NK-92 treated with Interleukin-12 subunit alpha and Interleukin-12 subunit beta, amount 100 ng/mL, for 24 hours (cell line): ENCODE results near the gene KRT36.

Experiments
- DNase-seq: peaks from one replicate; lab custom pipeline; 2025; lab: John Stamatoyannopoulos, UW

KRT36 gene

DNA sequence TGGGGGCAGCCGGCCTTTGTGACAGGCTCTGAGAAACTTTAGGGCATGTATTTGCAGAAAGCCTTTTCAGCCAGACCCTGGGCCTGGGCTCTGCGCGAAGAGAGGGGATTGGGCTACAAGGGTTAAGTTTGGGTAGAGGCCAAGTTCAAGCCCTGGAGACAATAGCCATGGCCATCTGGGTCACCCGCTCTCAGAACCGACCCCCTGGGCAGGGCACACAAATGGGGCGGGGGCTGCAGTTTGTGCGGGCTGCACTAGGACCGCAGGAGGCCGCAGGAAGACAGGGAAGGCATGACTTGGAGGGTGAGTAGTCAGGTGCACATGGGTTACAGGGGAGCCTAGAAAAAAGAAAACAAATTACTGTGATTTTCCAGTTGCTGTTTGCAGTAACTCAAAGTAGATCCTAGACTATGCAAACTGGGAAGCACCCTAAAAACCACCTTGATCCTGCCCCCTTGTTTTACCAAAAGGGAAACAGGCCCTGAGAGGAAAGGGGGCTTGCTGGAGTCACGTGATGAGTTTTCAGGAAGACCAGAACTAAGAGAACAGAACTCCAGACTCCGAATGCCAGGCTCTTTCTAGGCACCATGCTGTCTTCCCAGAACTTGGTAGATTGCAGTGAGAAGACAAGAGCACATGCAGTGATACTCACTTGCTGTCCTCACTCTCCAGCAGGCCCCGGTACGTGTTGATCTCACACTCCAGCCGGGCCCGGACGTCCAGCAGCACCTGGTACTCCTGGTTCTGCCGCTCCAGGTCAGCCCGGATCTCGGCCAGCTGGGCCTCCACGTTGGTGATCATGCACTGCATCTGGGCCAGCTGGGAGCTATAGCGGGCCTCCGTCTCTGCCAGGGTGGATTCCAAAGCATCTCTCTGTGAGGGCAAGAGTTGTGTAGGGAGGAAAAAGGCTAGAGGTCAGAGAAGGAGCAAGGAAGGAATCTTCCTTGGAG is 12.6 kb downstream of the KRT36 start:
- DNase-seq = no peak

DNA sequence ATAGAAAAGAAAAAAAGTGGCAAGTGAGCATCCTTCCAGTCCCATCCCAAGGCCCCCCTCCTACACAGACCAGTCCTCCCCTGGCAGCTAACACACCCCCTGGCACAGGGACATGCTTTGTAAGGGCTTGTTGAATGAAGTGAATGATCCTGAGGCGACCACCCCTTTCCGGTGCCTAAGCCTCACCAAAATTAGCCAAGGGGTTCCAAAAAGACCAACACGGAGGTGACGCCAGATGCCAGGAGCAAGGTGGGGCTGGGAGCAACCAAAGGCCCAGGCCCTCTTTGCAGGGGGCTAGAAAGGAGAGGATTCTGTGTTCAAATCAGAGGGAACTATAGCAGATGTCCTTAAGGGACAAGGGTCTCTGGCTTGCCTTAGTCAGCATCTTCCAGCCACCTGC is 14.3 kb downstream of the KRT36 start:
- no peak for DNase-seq

DNA sequence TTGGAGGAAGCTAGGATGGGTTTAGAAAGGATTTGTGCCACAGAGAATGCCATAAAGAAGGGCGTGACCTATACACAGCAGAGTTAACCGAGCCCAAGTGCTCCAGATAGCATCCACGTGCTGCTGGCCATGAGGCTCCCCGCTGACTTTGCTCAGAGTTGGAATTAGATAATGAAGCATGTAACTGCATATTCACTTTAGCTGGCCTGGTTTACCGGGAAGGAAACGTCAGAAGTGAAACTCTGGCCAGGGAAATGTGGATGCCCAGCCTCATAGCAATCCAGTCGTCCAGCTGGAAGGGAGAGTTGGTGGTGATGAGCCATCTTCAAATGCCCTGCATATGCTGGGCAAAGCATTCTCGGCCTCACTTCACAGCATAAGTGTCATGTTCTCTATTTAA is 14.8 kb downstream of the KRT36 start:
- DNase-seq = no peak

DNA sequence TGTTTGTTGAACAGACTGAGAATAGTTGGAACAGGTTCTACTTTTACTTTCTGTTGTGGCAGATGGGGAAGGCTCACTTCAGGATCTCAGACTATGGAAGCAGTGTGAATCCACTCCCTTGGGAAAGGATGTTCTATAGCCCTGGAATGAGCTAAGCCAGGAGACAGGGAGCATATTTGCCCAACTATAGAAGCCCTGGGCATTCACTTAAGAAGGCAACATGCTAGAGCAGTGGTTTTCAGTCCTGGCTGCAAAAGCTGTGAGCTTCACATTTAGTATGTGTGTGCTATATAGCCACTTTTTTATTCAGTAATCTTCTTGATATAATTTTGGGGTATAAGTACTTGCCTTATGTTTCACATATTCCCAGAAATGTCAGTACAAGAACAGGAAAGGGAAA is 21.4 kb downstream of the KRT36 start:
- DNase-seq = no peak

DNA sequence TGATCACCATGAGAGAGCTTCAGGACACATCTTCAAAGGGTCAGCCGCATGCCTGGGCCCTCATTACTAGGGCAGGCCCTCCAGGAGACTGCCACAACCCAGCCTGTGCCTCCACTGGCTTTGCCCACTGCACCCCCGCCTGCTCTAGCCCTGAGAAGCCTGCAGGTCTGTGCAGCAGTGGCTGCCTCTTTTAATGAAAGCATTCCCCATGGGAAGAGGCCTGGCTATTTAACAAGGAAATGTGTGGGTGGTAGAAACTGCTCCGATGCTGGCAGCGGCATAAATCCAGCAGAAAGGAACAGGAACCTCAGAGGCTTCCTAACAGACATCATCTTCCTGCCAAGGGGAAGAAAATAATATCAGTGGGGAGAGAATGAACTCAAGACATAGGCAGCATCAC is 22.1 kb downstream of the KRT36 start:
- DNase-seq = no peak

DNA sequence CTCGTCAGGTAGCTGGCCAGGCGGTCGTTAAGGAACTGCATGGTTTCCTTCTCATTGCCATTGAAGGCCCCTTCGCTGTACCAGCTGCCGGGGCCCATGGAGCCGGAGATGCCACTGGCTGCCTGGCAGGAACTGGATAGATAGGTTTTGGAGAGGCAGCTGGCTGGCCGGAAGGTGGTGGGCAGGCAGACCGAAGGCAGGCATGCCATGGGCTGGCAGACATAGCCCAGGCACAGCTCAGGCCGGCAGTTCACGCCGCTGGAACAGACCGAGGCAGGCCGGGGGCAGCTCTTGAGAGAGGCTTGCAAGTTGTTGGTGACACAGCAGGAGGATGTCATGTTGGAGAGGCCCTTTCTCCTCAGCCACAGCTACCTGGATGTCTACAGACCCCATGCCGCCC is 22.7 kb downstream of the KRT36 start, which contains the start of gene KRT32:
Gene KRT32, minus strand, starts transcription at position 399 of the 400 bp plus-strand sequence. Its CDS starts 61 bp downstream, at position 338.
- no peak for DNase-seq

DNA sequence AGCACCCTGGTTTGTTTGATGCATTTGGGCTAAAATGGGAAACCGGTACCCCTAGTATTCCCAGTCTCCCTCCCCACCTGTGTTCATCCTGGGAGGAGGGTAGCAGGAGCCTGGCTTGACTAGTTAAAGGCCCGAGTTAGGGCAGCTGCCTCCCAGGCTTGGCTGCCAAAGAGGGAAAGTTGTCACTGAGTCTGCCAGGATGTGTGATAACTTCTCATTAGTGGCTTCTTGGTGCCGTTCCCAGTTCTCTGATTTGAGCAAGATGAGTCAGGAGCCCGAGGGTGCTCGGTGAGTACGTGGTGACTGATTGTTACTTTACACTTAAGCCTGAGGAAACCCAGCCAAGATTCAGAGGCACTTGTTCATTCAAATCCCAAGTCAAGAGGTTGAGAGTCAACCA is 25.0 kb downstream of the KRT36 start:
- DNase-seq = no peak

DNA sequence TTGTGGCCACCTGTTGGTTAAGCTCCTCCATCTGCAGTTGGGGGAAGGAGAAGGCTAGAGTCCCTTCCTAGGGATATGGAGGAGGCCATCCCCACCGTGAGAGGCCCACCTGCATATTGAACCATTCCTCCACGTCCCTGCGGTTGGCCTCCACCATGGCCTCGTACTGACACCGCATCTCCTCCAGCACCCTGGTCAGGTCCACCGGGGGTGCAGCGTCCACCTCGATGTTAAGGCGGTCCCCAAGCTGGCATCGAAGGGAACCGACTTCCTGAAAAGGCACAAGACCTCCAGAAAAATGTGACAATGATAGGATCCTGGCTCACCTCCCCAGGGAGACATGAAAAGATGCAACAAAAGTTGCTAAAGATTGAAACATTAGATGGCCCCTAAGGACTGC is 25.5 kb downstream of the KRT36 start:
- DNase-seq = no peak

DNA sequence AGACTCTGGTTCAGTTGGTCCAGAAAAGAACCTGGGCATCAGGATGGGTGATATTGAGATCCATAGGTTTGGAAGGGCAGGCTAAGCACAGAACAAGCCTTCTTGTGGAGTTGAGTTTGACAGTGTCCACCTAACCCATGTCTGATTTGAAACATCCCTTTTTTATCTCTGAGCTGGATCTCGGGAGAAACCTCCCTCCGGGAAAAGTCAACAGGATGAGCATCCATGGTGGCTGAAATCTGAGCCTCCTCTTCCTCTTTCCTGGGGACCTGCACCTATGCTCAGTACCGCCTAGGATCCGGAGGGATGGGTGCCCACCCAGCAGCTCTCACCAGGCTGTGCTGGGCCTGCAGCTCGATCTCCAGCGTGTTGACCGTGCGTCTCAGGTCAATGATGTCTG is 26.0 kb downstream of the KRT36 start:
- no peak for DNase-seq

DNA sequence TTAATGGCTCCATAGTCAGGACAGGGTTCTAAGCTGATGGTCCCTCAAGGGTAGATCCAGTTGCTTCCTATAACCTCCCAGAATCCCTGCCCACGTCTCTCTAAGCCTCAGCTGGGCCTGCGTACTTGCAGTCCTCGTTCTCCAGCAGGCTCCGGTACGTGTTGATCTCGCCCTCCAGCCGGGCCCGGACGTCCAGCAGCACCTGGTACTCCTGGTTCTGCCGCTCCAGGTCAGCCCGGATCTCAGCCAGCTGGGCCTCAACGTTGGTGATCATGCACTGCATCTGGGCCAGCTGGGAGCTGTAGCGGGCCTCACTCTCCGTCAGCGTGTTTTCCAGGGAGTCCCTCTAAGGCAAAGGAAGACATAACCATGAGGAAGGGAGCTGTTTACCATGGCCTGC is 27.0 kb downstream of the KRT36 start:
- DNase-seq = no peak

DNA sequence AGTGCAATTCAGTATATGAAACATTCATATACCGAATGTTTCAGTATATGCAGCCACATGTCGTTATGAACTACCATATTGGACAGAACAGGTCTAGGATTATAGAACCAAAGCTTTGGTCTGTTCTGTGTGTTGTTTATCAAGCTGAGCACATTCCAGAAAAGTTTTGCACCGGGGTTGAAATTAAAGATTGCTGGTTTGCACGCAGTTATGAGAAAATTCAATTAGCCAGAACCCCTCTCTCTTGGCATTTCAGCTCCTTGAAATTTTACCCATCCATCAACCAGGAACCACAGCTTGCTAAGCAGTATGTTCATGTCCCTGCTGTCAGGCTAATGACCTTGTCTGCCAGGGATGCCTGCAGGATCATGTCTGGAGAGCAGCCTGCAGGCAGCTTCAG is 32.0 kb downstream of the KRT36 start:
- no peak for DNase-seq

DNA sequence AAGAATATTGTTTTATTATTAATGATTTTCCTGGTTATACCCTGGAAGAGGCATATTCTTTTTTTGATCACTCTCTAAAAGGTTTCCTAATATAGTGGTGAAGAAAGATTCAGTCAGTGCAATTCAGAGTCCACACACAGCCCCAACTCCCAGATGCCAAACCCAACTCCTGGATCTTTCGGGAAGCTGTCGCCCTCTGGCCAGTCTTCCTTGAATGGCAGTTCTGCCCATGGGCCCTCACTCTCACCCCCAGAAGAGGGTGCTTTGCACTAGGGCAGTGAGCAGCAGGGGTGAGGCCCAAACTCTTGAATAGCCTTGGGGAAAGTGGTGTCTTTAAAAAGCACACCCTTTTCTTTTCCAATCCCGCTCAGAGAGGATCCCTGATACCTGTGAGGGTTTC is 33.5 kb downstream of the KRT36 start:
- DNase-seq = no peak

DNA sequence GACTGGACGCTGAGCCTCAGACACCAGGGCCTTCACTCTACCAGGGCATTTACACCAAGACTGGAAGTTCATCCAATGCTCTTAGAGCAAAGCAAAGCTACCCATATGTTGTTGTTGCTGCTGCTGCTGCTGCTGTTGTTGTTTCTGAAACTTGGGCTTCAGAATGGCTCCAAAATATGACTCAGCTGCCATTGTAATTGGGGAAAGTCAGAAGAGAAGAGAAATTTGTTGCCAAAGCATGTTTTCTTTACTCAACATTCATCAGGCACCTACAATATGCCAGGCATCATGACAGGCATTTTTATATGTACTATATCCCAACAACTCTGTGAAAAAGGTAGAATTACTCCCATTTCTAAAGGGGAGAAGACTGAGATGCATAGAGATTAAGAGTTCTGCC is 34.5 kb downstream of the KRT36 start:
- DNase-seq = no peak

DNA sequence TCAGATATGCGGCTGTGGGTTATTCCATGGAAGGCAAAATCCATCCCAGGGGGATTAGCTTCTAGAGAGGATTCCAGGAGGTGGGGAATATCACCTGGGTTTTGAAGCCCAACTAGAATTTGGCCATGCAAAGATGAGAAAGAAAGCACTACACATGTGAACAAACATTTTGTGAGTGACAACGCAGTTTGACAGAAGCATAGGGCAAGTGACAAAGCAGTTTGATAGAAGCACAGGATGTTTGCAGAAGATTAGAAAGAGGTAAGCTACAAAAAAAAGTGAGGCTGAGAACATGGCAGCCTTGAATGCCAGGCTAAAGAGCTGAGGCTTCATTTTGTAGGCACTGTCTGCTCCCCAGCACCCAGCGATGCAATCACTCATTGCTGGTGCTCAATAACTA is 36.6 kb downstream of the KRT36 start:
- DNase-seq = no peak

DNA sequence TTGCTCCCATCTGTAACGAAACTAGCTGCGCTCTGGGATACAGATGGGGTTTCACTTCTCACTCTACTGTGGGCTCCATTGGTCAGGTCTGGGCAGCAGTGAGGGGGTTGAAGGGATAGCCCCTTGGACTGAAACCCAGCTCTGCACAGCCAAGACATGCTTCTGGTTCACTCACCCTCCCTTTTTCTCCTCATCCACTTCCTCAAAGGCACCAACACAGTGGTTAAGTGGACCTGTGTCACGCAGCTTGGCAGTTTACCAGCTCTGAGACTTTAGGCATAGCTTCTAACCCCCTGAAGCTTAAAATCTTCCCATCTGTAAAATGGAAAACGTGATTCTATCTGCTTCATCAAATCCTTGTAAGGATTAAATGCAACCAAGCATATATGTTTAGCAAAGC is 37.4 kb downstream of the KRT36 start:
- no peak for DNase-seq

DNA sequence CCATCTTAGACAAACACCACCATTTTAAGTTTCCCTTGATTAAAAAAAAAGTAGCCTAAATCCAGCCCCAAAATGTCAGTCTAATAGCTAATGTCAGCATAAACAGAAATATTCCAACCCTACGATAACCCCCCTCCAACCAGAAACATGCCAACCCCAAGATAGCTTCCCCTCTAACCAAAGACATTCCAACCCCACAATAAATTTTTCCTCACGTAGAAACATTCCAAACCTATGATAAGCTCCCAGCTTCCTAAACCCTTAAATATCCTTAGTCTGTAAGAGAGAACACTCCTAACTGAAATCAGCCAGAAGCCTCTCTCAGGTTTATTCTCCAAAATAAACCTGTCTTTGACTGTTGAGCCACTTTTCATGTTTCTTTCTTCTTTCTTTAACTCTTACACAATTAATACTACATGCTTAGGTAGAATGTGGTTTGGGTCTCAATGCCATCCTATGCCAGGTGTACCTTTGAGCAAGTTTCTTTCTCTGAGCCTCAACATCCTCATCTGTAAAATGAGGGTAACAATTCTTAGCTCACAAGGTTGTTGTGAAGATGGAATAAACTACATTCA is 38.5 kb downstream of the KRT36 start:
- no peak for DNase-seq

DNA sequence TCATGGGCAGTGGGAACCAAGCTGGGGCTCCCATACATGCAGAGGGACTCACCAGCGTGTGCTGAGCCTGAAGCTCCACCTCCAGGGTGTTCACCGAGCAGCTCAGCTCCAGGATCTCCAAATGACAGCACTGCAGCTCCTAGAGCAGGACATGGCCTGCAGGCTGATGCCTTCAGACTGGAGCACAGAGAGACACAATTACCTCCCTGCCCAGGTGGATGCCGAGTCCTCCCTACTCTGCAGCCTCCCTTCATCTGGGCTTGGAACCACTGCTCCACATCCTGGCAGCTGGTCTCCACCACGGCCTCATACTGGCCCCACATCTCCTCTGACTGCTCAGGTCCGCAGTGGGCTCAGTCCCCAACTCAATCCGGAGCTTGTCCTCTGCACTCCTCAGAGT is 40.7 kb downstream of the KRT36 start:
- DNase-seq = no peak

DNA sequence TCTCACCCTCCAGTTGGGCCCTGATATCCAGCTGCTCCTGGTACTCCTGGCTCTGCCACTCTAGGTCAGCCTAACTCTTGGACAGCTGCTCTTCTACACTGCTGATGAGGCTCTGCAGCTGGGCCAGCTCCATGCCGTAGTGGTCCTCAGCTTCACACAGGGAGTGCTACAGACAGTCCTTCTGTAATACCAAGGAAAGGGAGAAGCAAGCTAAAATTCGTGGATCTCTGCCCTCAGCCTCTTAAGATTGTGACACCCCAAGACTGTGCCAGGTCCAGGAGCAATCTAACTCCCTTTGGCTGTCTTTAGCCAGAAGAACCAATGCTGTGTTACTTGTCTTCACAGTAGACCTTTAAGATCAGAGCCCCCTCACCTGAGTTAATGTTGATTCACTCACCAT is 41.2 kb downstream of the KRT36 start:
- DNase-seq = no peak

DNA sequence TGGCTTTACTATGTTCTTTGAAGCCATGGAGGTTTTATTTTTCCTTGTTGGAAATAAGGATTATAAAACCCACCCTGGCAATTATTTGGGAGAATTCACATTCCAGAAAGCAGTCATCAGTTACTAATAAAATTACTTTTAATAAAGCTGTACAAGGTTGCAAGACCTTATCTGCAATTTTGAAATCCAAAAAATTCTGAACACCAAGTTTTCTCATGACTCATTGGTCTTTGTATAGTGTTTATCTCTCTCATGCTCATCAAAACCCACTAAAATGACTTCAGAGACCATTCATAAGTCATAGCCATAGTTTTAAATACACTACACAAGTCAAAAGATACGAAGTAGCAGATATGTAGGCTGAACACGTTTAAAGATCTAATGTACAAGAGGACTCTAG is 42.9 kb downstream of the KRT36 start:
- DNase-seq = no peak

DNA sequence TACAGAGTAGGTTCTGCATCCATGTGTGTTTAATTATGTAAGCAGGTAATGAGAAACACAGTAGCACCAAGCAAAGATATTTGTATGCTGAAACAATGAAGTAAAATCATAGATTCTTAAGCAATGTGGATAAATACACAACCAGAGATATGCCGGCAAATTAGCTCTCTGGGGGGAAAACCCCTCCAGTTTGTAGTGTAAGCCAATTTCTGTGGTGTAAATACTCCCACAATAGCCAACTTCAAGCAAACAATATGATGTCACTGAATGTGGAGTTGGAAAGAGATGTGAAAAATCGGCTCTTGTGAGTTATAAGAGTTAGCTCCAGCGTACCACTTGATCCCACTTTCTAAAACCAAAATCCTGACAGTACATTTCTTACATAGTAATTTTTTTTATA is 45.1 kb downstream of the KRT36 start:
- no peak for DNase-seq

DNA sequence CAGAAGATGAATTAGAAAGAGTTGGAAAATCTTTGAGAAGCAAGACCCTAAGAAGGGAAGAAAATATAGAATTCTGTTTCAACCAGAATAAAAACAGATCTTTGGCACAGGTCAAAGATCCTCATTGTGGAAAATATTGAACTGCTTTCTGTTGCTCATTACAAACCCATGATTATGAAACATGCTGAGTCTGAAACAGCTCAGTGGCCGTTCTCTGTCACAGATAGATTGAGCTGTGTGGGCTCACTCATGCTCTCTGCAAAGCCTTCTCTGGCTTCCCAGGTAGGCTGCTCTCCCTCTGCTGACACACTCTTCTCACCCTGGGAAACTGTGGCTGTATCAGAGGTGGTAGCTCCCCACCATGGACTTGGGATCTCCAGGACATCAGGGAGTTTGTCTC is 45.5 kb downstream of the KRT36 start:
- no peak for DNase-seq

DNA sequence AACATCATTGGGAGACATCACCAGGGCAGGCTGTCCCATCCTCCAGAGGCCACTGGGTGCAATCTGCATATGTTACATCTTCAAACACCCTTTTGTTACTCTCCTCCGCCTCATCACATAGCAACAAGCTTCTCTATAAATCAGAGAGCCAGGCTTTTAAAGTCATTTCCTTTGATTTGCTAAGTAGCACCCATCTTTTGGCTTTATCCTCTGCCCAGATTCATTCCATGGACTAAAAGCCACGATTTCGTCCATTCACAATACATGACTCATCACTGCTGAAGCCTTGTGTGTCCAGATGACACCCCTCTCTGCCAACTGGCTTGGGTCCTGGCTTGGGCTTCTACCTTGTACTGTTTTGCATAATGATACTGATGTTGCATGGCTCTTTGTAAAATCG is 47.0 kb downstream of the KRT36 start:
- no peak for DNase-seq

DNA sequence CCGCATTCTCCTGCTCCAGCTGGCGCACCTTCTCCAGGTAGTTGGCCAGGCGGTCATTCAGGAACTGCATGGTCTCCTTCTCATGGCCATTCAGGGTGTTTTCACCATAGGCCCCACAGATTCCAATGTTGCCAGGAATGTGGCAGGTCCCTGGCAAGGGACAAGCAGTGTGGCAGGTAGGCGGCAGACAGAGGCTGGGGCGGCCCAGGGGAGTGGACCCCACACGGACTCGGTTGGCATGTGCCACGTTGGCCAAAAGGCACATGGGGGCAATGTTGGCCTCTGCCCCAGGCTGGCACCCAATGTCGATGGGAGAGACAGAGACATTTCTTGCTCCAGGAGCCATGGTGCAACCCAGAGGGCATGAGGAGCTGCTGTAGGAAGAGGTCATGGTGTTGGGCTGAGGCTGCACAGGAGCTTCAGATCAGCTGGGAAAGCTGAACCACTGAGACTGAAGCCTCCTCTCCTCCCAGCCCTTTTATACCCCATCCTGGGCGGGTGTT is 49.1 kb downstream of the KRT36 start, which contains the start of gene KRT38:
Gene KRT38, minus strand, starts transcription at position 453 of the 503 bp plus-strand sequence. Its CDS starts 62 bp downstream, at position 391.
- no peak for DNase-seq
